Right cardiac atrium (tissue), 5 donors: ENCODE measurements around the gene VMO1. TPM values are rescaled to one million over a fixed set of nuclear protein-coding genes. Genes with fewer than 3 reads are reported as not detected.

Experiments used
- ATAC-seq, 2 donors: fragments of 200-7000 bp; cut with Tn5 transposase; one replicate each; pipeline versions ENCODE4 v1.8.0 to v1.9.1; 2020; ENCODE audit warnings: moderate library complexity in 2 of 2, mild to moderate bottlenecking in 1 of 2
- DNase-seq, 3 donors: peaks; one replicate each; pipeline ENCODE4 v3.0.0-alpha.2; 2020
- H3K27ac ChIP-seq: one replicate; pipeline ENCODE4 v1.5.1; 2013; ENCODE audit warnings: mild to moderate bottlenecking, low read length, control low read depth, moderate library complexity
- H3K27me3 ChIP-seq: one replicate; pipeline ENCODE4 v1.6.1; 2013; ENCODE audit not compliant: control insufficient read depth, insufficient read depth
- H3K4me1 ChIP-seq: one replicate; pipeline ENCODE4 v1.6.1; 2013; ENCODE audit warnings: low read length; ENCODE audit not compliant: control insufficient read depth, insufficient read depth
- H3K4me3 ChIP-seq: one replicate; pipeline ENCODE4 v1.5.1; 2013; ENCODE audit warnings: low read length, control low read depth
- H3K9me3 ChIP-seq: one replicate; pipeline ENCODE4 v1.6.1; 2013; ENCODE audit warnings: low read length; ENCODE audit not compliant: control insufficient read depth
- WGBS: extraction: QIAGEN DNeasy Blood & Tissue Kit; methylation state at CpG from one replicate; pipeline ENCODE4 v1.1.7; 2013; 5-methylcytosine and 5-hydroxymethylcytosine counted together
- intact Hi-C, 4 donors: fragments of 100-400 bp; cut with DNase I; formaldehyde crosslinking; loops; one replicate each; pipeline versions ENCODE4 v1.11.0 to v1.14.0; 2022 to 2023
- polyA plus RNA-seq: library from polyadenylated mRNA; stranded (reverse); fragments of 200-250 nt; gene quantifications from one replicate; pipeline ENCODE4 v1.2.3, GENCODE V29; 2013
- total RNA-seq, 4 donors: library from RNA; stranded (reverse); fragmentation: NEBNext Ultra II Directional; extraction: Animal tissue kit (Norgen Biotek cat#: 25700); gene quantifications; one replicate each; pipeline ENCODE4 v1.2.1, GENCODE V29; 2021
- donor health status: healthy with polysubstance abuse.
- donor health status: DM: no; HTN: yes; CAD: no.
- donor health status: DM: no; HTN: no; CAD: no.
- donor health status: DM: no; HTN: yes; CAD: no; lungs with severe emphysema.
- donor health status: DM: yes; HTN: yes; CAD: no.

The VMO1 gene
- total and polyA plus RNA-seq, 5 donors, result 0.45 to 1.6 (median 1.4) TPM

DNA sequence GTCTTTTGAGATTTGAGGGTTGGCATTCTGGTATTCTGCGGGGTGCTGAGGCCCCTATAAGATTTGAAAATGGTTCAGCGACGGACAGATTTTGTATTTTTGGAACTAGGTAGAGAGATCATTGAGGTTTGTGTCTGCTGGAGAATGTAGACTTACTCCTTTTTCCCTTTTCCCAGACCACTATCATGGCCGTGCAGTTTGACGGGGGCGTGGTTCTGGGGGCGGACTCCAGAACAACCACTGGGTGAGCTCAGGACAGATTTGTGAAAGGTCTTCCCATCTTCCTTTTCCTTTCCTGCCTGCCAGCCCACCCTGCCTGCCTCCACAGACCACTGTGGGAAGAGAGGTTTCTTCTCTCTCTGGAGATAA lies 10.4 kb upstream of the VMO1 start:
- no peaks in the 10 kb centered on the region for H3K9me3 ChIP-seq
- WGBS, result 1% methylated on average over 7 of the region's 7 CpGs
- H3K27me3 ChIP-seq, result no peaks in the 10 kb centered on the region
- H3K27ac ChIP-seq, result peak overlapping the region; percentile 21
- peak; percentile 30 to 55 for ATAC-seq
- DNase-seq, result peak in 1 of 3 donors; percentile 63
- peak overlapping the region; percentile 53 for H3K4me3 ChIP-seq
- intact Hi-C loops, result loop anchor here in 1 of 4 donors (10.0 kb wide), 1 partner anchor 88 kb away; no protein-coding TSS in a partner anchor
- no peaks in the 10 kb centered on the region for H3K4me1 ChIP-seq

DNA sequence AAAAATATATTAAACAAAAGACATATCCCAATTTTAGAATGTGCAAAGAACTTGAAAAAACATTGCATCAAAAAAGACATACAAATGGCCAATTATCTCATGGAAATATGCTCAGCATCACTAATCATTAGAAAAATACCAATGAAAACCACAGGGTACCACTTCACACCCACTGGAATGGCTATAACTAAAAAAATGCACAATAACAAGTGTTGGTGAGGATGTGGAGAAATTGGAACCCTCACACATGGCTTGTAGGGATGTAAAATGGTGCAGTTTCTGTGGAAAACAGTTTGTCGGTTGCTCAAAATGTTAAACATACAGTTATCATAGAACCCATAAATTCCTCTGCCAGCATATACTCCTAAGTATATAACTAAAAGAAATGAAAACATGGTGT lies 9.0 kb upstream of the VMO1 start:
- intact Hi-C loops, result loop anchor here in 1 of 4 donors (10.0 kb wide), 1 partner anchor 90 kb away; no protein-coding TSS in a partner anchor
- DNase-seq, result no peak
- Histone ChIP-seq H3K9me3 (no peaks in the 10 kb centered on the region), H3K4me3 (no peak overlapping the region), H3K27ac (no peak overlapping the region), H3K4me1 (no peaks in the 10 kb centered on the region), H3K27me3 (no peaks in the 10 kb centered on the region)
- no peak for ATAC-seq
- WGBS, result 90% methylated on average over 1 of the region's 1 CpG

- Histone ChIP-seq H3K27ac (peak overlapping the region; percentile 85), H3K4me1 (no peaks in the 10 kb centered on the region), H3K4me3 (peak overlapping the region; percentile 59), H3K9me3 (no peaks in the 10 kb centered on the region), H3K27me3 (no peaks in the 10 kb centered on the region)
- DNase-seq, result peak in 1 of 3 donors; percentile 2
- ATAC-seq, result no peak
- 54% methylated on average over 7 of the region's 7 CpGs for WGBS
- intact Hi-C loops, result loop anchor here in 1 of 4 donors (10.0 kb wide), 1 partner anchor 94 kb away; no protein-coding TSS in a partner anchor
Observed at GRCh38 chr17:4790705-4791088, 4.5 kb upstream of the VMO1 start.

DNA sequence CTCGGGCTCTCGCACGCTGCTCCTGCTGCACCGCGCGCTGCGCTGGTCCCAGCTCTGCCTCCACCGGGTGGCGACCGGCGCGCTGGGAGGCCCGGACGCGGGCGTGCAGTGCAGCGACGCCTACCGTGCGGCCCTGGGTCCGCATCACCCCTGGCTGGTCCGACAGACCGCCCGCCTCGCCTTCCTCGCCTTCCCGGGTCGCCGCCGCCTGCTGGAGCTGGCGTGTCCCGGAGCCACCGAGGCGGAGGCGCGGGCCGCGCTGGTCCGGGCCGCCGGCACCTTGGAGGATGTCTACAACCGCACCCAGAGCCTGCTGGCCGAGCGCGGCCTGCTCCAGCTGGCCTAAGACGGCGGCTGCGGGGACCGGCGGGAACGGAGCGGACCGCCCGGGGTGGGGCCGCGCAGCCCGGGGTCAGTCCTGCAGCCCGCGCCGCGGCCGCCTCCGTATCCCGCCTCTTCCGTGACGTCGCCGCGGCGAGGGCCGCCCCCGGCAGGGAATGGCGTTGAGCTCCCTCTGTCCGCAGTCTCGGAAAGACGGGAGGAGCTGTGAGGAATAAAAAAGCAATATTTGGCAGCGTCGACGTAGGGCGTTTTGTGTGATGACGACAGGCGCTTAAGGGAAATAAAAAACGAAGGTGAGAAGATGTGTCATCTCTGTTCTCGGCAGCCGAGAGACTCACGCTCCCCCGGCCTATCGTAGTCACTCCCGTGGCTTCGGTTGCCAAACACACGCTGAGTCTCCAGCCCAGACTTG lies 4.0 kb upstream of the VMO1 start:
- Histone ChIP-seq H3K27me3 (no peaks in the 10 kb centered on the region), H3K9me3 (no peaks in the 10 kb centered on the region), H3K4me1 (no peaks in the 10 kb centered on the region), H3K4me3 (peak overlapping the region; percentile 59), H3K27ac (peak overlapping the region; percentile 85)
- intact Hi-C loops, result loop anchor here (2.0 to 10.0 kb wide), 3 partner anchors 95 to 101 kb away; no protein-coding TSS in a partner anchor
- WGBS, result under 1% methylated on average over 91 of the region's 91 CpGs
- DNase-seq (peak; percentile 85 to 95 (median 94)), ATAC-seq (peak; percentile 95 to 96)

GRCh38 chr17:4789701-4789950 lies 3.5 kb upstream of the VMO1 start:
- H3K4me1 ChIP-seq, result no peaks in the 10 kb centered on the region
- H3K27ac ChIP-seq, result peak overlapping the region; percentile 85
- no peaks in the 10 kb centered on the region for H3K9me3 ChIP-seq
- ATAC-seq, result no peak
- no peak for DNase-seq
- no peaks in the 10 kb centered on the region for H3K27me3 ChIP-seq
- under 1% methylated on average over 25 of the region's 25 CpGs for WGBS
- intact Hi-C loops, result loop anchor here in 3 of 4 donors (2.0 to 5.0 kb wide), 2 partner anchors 98 to 101 kb away; no protein-coding TSS in a partner anchor
- peak overlapping the region; percentile 59 for H3K4me3 ChIP-seq

GRCh38 chr17:4788807-4789700 lies 2.9 kb upstream of the VMO1 start, which contains the start of gene GLTPD2:
Gene GLTPD2 (plus strand): TSS chr17:4788964. CDS start chr17:4789012, 48 bp downstream.
- Histone ChIP-seq H3K9me3 (no peaks in the 10 kb centered on the region), H3K4me1 (no peaks in the 10 kb centered on the region), H3K27ac (peak within 1 kb of the TSS; percentile 85), H3K27me3 (no peaks in the 10 kb centered on the region), H3K4me3 (peak within 1 kb of the TSS; percentile 59)
- intact Hi-C loops, result loop anchor here in 3 of 4 donors (2.0 to 5.0 kb wide), 2 partner anchors 98 to 102 kb away; no protein-coding TSS in a partner anchor
- 42% methylated on average over 62 of the region's 62 CpGs for whole genome bisulfite sequencing
- peak in 1 of 3 donors; percentile 64 for DNase-seq
- no peak for ATAC-seq

- Histone ChIP-seq H3K9me3 (no peaks in the 10 kb centered on the region), H3K27me3 (no peaks in the 10 kb centered on the region), H3K27ac (no peak overlapping the region), H3K4me1 (no peaks in the 10 kb centered on the region), H3K4me3 (no peak overlapping the region)
- DNase-seq (peak in 1 of 3 donors; percentile 44), ATAC-seq (no peak)
- intact Hi-C loops, result loop anchor here in 3 of 4 donors (2.0 to 5.0 kb wide), 2 partner anchors 99 to 103 kb away; no protein-coding TSS in a partner anchor
- WGBS, result 81% methylated on average over 14 of the region's 14 CpGs
Observed at GRCh38 chr17:4788159-4788806, 2.1 kb upstream of the VMO1 start.

GRCh38 chr17:4786516-4786915 lies 352 bp upstream of the VMO1 start:
- intact Hi-C loops, result loop anchor here in 2 of 4 donors (5.0 kb wide), 1 partner anchor 101 kb away; no protein-coding TSS in a partner anchor
- peak overlapping the region; percentile 11 for H3K4me3 ChIP-seq
- no peaks in the 10 kb centered on the region for H3K9me3 ChIP-seq
- no peak overlapping the region for H3K27ac ChIP-seq
- ATAC-seq, result no peak
- H3K27me3 ChIP-seq, result no peaks in the 10 kb centered on the region
- 8% methylated on average over 6 of the region's 6 CpGs for WGBS
- DNase-seq, result peak in 1 of 3 donors; percentile 39
- H3K4me1 ChIP-seq, result no peaks in the 10 kb centered on the region

GRCh38 chr17:4785311-4786105 lies 656 bp downstream of the VMO1 start:
- Histone ChIP-seq H3K27me3 (no peaks in the 10 kb centered on the region), H3K9me3 (no peaks in the 10 kb centered on the region), H3K4me3 (peak overlapping the region; percentile 13), H3K27ac (no peak overlapping the region), H3K4me1 (no peaks in the 10 kb centered on the region)
- intact Hi-C loops, result loop anchor here in 2 of 4 donors (5.0 kb wide), 1 partner anchor 102 kb away; no protein-coding TSS in a partner anchor
- DNase-seq, result peak in 1 of 3 donors; percentile 61
- ATAC-seq, result no peak
- WGBS, result 11% methylated on average over 61 of the region's 61 CpGs

DNA sequence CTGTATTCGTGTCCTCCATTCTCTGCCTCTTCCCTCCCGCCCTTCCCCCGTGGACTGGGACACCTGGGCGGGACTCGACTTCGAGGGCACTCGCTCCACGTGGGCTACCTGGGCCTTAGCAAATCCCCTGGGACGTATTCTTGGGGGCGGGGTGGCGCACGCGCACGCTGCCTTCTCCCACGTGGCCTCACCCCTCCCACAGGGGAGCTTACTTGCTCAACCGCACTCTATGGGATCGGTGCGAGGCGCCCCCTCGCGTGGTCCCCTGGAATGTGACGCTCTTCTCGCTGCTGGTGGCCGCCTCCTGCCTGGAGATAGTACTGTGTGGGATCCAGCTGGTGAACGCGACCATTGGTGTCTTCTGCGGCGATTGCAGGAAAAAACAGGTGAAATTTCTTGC lies 3.5 kb downstream of the VMO1 start:
- intact Hi-C loops, result no loop called here
- H3K27me3 ChIP-seq, result no peaks in the 10 kb centered on the region
- 26% methylated on average over 28 of the region's 28 CpGs for WGBS

More for the DNA sequence above, 3.5 kb downstream of the VMO1 start:
- no peak for ATAC-seq
- no peaks in the 10 kb centered on the region for H3K4me1 ChIP-seq
- no peaks in the 10 kb centered on the region for H3K9me3 ChIP-seq
- DNase-seq, result peak in 2 of 3 donors; percentile 64 to 69
- H3K4me3 ChIP-seq, result no peak overlapping the region
- no peak overlapping the region for H3K27ac ChIP-seq
